GM04504 (cell line): Measurements from ENCODE around the gene NAGA.
"Not testable (repeated sequence)": the region's sequence is repeated elsewhere in the genome, so short reads cannot be mapped to it uniquely, and the experiment has no call there.

Source experiments
- DNase-seq: peaks from one replicate; pipeline ENCODE4 v3.0.0-alpha.2; 2012; ENCODE audit warnings: low read depth

The NAGA gene

GRCh38 chr22:42074846-42075676 is 4.4 kb upstream of the NAGA start:
- no peak for DNase-seq

GRCh38 chr22:42074132-42074811 is 3.7 kb upstream of the NAGA start, which contains the start of gene PHETA2:
Gene PHETA2, plus strand, starts transcription at chr22:42074248. Its CDS starts 3,046 bp downstream, at chr22:42077294.
- peak; percentile 30 for DNase-seq

- no peak for DNase-seq
These were observed 3.0 kb upstream of the NAGA start for GRCh38 chr22:42073621-42074041.

DNA sequence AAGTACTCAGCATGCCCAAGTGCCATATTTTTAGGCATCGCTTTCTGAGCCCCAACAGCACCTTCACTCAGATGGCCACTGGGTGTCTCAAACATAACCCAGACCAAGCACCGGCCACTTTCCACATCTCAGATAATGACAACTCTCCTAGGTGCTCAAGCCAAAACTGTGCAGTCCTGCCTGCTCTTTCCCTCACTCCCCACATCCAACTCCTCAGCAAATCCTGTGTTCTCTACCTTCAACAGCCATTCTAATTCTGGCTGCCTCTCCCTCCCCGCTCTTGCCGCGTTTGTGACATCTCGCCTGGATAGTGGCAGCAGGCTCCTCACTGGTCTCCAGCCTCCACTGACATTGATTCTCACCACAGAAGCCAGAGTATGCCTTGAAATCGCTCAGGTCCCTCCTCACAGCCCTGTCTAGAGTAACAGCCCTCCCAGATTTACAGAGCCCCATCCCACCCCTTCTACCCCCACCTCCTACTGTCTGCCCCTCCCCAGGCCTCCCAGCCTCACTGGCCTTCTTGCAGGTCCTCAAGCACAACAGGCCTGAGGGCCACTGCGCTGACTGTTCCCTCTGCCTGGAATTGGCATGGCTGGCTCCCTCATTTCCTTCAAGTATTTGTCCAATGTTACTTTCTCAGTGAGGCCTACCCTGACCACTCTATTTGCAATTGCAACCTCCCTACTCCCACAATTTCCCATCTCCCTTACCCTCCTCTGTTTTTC is 2.2 kb upstream of the NAGA start:
- no peak for DNase-seq

GRCh38 chr22:42071508-42071907 is 896 bp upstream of the NAGA start:
- not testable (repeated sequence) for DNase-seq

DNA sequence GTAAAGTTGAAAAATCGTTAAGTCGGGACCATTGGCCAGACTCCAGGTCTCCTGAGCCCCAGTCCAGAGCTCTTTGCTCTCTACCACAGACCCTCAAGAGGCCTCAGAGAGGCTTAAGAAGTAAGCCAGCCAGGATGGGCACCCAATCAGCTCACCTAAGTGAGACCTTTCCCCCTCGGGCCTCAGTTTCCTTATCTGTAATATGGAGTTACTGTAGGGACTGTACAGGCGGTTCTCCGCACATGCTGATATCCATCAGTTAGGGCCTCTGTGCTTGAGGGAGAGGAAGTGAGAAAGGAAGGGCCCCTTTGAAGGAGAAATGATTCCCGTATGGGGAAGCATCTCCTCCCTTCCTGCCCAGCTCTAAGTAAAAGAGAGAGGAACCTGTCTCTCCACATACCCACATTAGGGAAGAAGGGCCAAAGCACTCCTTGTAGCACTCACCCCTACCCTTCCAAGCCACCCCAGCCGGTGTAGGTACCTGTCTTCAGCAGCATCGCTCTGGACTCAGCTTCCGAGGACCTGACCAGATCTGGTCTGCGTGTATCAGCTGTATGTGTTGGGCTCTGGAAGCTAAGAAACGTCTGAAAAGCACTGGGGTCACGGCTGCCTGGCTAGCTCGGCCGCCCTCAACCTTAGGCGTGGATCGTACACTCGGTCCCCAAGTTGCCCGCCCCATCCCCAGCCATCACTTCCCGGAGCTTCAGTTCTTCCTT is 653 bp downstream of the NAGA start:
- DNase-seq = no peak

GRCh38 chr22:42068291-42068690 is 2.3 kb downstream of the NAGA start:
- no peak for DNase-seq

DNA sequence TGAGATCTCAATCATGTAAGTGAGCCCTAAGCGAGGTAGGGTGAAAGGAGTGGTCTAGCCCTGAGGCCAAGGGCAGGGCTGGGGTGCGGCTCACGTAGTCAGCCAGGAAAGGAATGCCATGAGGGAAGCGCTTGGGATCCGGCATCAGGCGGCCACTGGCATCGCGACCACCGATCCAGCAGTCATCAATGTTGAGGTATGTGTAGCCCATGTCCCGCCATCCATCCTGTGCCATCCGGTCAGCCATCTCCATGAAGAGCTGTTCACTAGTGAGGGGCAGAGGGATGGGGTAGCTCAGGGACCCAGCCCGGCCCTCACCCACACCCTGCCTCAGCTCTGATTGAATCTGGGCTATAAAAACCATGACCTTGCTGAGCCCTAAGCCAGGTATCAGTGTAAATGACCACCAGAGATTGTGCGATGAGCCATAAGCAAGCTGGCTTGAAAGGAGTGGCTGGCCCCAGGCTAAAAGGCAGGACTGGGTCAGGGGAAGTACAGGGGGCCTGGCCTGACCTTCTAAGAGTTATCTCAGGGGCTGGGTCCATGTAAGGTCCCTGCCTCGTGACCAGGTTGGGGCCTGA is 2.9 kb downstream of the NAGA start:
- DNase-seq = no peak

DNA sequence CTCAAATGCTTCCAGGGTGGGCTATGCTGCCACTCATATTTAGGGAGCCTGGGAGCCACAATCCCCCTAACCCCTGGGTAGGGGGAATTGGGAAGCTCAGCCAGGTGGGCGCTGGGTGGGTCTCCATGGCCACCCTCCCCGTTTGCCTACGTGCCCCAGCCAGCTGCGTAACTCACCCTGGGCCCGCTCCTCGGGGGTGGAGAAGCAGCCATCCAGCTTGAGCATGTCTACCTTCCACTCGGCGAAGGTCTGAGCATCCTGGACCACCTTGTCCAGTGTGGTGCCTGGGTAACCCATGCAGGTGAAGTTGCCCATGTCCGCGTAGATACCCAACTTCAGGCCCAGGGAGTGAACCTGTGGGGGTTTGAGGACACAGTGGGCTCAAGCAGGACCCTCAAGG is 3.7 kb downstream of the NAGA start:
- no peak for DNase-seq

DNA sequence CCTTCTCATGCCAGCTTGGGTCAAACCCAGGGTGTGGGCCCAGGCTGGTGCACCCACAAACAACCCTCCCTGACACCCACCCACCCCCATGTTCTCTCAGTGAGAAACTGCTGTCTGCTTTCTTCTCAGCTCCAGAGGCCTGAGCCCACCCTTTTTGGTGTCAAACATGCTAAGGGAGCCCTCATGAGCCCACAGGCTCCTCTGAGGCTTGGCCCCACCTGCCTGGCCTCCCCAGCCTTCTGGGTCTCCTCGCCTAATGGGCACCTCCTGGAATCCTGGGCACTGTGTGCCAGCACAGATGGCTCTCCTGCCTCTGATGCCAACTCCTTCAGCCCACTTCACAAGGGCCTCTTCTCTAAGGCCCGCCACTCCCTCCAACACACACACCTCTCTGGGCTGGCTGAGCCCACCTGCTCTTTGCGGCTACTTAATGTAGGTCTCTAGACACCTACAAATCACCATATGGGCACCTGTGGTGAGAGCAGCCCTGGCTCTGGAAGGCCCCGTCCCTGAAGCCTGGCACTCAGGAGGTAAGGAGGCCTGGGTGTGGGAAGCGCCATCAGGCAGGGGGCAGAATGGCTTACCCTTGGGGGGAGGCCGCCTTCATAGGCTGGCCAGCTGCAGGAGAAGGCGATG is 4.4 kb downstream of the NAGA start:
- DNase-seq = no peak

- no peak for DNase-seq
These were observed 5.0 kb downstream of the NAGA start for GRCh38 chr22:42065438-42066125.

DNA sequence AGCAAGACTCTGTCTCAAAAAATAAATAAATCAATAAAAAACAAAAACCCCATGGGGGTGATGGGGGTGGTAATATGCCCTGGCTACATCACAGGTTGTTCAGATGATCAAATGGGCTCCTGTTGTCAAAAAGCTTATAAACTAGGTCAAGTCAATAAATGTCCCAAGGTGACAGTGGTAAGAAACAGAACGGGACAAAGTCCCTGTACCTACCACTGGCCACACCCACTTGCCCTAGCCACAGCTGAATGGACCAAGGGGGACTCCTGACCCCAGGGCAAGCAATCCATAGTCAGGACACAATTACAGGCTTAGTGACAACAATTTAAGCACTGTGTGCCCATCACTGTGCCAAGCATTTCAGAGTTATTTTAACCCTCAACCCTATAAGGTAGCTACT is 6.0 kb downstream of the NAGA start:
- DNase-seq = no peak

- no peak for DNase-seq
These were observed 8.0 kb downstream of the NAGA start for GRCh38 chr22:42062506-42063170.

- DNase-seq = no peak
These were observed 9.6 kb downstream of the NAGA start for GRCh38 chr22:42061041-42061440.

DNA sequence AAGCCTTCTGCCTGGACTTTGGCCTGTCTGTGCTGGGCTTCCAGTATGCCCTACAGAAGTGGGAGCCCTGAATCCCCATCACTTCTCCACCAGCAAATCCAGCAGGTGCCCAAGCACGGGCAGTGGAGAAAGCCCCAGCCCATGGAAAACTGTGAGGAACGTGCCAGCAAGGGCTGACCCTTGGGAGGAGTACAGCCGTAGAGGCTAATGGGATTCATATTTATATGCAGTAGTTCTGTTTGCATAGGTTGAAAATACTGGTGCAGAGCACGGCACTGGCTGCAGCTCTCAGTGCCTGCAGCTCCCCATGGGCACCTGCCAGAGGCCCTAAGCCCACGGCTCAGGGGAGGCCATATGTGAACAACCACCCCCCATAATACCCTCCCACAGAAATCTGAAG is 10.1 kb downstream of the NAGA start:
- no peak for DNase-seq

DNA sequence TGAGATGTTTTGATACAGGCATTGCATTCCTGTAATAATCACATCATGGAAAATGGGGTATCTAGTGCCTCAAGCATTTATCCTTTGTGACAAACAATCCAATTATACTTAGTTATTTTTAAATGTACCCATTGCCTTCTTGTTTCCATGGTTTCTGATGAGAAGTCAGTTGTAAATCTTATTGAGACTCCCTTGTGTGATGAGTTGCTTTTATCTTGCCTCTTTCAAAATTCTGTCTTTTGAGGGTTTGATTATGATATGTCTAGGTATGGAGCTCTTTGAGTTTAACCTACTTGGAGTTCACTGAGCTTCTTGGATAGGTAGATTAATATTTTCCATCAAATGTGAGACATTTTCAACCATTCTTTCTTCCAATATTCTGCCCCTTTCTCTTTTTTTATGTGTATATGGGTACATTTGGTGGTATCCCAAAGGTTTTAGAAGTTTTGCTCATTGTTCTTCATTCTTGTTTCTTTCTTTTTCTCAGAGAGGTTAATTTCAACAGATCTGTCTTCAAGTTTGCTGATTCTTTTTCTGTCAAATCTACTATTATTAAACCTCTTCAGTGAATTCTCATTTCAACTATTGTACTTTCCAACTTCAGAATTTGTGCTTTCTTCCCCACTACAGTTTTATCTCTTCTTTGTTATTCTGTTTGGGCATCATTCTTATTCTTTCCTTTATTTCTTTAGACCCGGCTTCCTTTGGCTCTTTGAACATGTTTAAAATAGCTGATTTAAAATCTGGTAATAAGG is 13.7 kb downstream of the NAGA start:
- no peak for DNase-seq

DNA sequence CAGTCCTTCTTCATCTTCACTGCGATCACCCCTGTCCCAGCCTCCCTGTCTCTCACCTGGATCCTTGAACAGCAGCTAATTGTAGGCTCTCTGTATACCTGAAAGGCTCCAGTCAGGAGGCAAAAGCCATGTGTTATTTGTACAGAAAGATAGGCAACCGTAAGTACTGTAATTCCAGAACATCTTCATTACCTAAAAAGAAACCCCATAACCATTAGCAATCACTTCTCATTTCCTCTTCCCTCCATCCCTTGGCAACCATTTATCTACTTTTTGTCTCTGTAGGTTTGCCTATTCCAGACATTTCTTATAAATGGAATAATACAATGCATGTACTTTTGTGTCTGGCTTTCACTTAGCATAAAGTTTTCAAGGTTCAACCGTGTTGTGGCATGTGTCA is 17.8 kb downstream of the NAGA start:
- DNase-seq = no peak

- no peak for DNase-seq
These were observed 19.9 kb downstream of the NAGA start for GRCh38 chr22:42050641-42051180.

- DNase-seq = no peak
These were observed 28.8 kb downstream of the NAGA start for GRCh38 chr22:42041784-42042183.
